ENCODE measurements around the gene ABLIM2. TPM values are rescaled to one million over a fixed set of nuclear protein-coding genes. Genes with fewer than 3 reads are reported as not detected.
A peak's percentile ranks its signal among the peaks of the same experiment; 100 is the strongest.

ABLIM2 gene
- total RNA-seq = 34.1 TPM
- long read RNA-seq, partial matches to known transcripts = 9 of 58 reads
- long read RNA-seq, other reads (novel, unspliced or antisense) = 49 of 58 reads

DNA sequence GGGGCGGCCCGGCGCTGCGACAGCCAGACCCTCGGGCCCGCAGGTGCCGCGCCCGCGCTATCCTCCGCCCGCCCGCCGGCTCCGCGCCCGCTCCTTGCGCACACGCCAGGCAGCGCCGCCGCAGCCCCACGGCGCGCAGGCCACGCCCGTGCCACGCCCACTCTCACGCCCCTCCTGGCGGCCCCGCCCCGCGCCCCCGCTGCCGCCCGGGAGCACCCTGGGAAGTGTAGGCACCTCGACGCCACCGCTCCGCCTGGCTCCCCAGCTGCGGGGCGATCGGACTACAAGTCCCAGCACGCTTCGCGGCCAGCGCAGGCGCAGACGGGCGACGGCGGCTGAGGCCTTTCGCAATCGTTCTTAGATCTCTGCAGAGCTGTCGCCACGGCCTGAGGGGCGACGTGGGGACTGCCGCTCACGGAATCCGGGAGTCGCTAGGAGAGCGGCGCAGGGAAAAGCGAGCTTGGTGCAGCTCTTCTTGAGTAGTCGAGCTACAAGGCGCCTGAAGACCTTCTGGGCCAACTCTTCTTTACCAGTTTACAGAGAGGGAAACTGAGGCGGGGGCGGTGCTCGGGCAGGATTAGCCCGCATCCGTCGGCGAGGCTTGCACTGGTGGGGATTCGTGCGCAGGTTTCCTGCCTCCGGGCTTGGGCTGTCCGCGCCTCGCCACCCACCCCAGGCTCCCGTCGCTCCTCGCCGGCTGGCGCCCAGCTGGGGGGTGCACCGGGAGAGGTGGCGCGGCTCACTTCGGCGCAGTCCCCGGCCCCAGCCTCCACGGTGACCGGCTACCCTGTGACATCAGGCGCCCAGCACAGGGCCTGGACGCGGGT lies at the start of gene ABLIM2:
ABLIM2 (minus strand) TSS at position 104 of the 827 bp plus-strand sequence. CDS start 124 bp downstream, outside the sequence.
- peak; percentile 99 for DNase-seq (ENCODE audit: low spot score)

GRCh38 chr4:8207314-8207713 lies 48.7 kb upstream of the ABLIM2 start:
- no peak for DNase-seq (ENCODE audit: low spot score)

DNA sequence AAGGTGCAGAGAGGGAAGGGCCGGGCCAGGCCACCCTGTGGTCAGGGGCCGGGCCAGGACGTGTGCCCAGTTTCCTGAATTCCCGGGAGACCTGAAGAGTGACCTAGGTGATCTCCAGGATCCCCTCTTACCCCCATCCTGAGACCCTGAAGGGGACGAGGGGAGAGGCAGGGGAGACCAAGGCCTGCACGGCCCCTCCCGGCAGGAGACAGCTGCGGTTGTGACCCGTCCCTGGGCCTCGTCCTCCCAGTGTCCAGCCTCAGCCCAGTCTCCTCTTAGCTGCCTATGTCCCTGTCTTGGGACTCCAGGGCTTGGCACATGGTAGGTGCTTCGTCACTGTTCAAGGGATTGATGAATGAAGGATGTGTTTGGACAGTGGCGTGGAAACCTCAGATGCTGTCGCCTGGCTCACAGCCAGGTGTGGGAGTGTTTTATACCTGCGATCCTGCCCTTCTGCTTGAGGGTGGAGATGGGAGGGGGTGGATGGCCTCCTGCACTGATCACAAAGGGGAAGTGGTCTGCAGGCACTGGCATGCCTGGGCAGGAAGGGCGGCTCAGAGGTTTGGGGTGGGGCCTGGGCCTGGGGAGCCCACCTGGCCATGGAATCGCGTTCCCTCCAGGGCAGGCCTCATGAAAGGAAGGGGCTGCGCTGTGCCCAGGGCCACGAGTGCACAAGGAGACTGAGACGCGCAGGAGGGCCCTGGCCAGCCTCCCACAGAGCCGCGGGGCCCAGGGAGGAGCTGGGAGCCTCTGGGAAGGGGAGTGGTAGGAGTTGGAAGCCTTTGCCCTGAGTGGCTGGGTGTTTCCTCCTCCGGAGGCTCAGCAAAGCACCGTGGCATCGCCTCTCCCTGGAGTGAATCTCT lies 47.4 kb upstream of the ABLIM2 start:
- DNase-seq (ENCODE audit: low spot score) = no peak

DNA sequence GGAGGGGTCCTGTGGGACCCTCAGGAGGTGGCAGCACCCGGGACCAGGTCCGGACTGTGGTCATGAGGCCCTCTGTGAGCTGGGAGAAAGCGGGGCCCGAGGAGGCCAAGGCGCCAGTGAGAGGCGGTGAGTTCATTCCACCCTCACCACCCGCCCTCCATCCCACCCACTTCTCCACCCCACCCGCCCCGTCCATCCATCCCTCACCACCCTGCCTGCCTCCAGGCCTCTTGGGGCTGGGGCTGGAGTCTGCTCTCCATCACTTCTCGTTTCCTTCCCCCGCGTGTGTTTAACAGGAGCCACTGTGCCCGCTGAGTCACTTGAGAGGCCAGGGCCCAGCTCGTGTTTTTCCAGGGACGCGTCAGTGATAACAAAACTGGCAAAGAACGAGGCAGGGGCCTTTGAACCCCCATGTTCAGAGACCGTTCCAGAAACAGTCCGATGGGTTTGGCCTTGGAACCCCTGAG lies 46.7 kb upstream of the ABLIM2 start:
- no peak for DNase-seq (ENCODE audit: low spot score)

DNA sequence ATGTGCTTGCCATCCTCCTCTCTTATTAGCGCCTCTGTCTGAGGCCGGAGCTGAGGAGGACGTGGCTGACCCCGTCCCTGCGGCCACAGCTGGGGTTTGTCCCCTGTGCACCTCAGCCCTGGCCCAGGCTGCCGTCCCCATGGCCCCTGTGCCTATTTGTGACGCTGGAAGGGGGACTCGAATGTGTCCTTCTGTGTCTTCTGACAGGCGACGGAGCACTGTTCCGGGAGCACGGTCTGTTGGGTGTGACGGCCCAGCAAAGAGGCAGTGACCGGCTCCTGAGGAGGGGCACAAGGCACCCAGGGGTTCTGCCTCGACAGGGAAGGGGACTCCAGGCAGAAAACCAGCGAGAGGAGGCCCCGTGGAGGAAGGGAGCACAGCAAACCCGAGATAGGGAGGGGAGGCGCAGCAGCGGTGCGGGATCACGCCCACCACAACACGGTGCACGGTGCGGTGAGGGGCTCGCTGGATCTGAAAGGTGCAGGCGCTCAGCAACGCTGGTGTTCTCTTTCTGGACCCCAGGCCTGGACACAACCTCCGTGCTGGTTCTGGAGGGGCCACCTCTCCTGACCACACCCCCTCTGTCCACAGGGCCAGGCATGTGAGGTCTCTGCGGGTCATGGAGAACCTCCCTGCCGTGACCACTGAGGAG lies 46.1 kb upstream of the ABLIM2 start:
- no peak for DNase-seq (ENCODE audit: low spot score)

GRCh38 chr4:8203817-8204216 lies 45.2 kb upstream of the ABLIM2 start:
- DNase-seq (ENCODE audit: low spot score) = no peak

GRCh38 chr4:8203052-8203401 lies 44.4 kb upstream of the ABLIM2 start:
- DNase-seq (ENCODE audit: low spot score) = no peak

- DNase-seq (ENCODE audit: low spot score) = no peak
These were observed 43.8 kb upstream of the ABLIM2 start for GRCh38 chr4:8202108-8203051.

GRCh38 chr4:8201321-8201781 lies 42.7 kb upstream of the ABLIM2 start:
- no peak for DNase-seq (ENCODE audit: low spot score)

DNA sequence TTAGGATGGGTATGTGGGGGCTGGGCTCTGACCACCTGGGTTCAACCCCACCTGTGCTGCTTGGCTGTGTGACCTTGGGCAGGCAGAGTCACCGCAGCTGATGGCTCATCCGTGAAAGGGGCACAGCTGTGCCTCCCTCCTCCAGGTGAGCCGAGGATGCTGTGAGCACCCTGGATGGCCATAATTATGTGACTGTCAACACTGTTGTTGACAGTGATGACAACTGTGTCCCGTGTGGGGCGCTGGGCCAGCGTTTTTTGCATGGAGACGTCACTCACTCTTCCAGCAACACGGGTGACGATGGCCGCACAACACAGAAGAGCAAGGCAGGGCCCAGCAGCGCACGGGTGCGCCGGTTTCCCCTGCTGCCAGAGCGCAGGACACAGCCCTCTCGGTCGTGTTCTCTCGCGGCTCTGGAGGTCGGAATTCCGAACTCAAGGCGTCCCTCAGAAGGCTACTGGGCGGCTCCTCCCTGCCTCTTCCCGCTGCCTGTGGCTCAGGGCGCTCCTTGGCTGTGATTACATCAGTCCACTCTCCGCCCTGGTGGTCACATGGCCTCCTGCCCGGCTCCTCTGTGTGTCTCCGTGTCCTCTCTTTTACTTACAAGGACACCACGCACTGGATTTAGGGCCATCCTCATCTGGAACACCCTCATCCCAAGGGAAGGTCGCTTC lies 41.8 kb upstream of the ABLIM2 start:
- no peak for DNase-seq (ENCODE audit: low spot score)

GRCh38 chr4:8199594-8200301 lies 41.1 kb upstream of the ABLIM2 start:
- no peak for DNase-seq (ENCODE audit: low spot score)

GRCh38 chr4:8198906-8199593 lies 40.4 kb upstream of the ABLIM2 start, which contains the start of gene SH3TC1:
TSS of gene SH3TC1 (plus strand) at chr4:8199290. CDS start at chr4:8205195, 5,905 bp downstream.
- DNase-seq (ENCODE audit: low spot score) = peak; percentile 97

DNA sequence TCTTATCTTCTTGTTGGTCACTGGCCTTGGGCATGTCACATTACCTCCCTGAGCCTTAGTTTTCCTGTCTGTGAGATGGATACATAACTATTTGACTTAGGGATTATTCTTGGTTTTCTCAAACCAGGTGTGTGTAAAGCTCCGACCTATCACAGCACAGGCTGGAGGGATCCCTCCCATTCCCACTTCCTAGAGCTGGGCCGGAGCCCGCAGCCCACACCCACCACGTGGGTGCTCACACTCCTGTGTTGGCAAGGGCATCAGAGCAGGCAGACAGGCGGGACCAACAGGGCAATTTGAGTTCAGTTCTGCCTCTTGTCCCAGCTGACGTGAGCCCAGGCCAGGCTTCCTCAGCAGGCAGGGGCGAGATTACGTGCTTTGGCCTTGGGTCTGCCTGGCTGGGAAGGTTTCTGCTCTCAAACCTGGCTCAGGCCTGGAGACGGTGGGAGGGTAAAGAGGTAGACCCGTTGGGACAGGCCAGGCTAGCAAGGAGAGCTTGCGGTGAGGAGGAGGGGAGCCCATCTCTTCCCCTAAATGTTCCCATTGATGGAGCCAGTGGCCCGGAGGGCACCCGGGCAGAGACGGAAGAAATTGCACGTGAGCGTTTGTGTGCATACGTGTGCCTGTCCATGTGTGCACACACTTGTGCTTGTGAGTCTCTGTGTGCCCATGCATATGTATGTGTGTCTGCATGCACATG lies 39.7 kb upstream of the ABLIM2 start:
- DNase-seq (ENCODE audit: low spot score) = no peak

- DNase-seq (ENCODE audit: low spot score) = no peak
These were observed 38.9 kb upstream of the ABLIM2 start for GRCh38 chr4:8197521-8197920.

- no peak for DNase-seq (ENCODE audit: low spot score)
These were observed 37.3 kb upstream of the ABLIM2 start for GRCh38 chr4:8195841-8196458.

GRCh38 chr4:8195431-8195830 lies 36.8 kb upstream of the ABLIM2 start:
- DNase-seq (ENCODE audit: low spot score) = no peak

Measured in mesenteric fat pad (tissue), 1 donor.